ENCODE results near the gene SLCO4C1. TPM values are rescaled to one million over a fixed set of nuclear protein-coding genes. Genes with fewer than 3 reads are reported as not detected.

The SLCO4C1 gene
- polyA plus RNA-seq, 1 experiment, result not detected

DNA sequence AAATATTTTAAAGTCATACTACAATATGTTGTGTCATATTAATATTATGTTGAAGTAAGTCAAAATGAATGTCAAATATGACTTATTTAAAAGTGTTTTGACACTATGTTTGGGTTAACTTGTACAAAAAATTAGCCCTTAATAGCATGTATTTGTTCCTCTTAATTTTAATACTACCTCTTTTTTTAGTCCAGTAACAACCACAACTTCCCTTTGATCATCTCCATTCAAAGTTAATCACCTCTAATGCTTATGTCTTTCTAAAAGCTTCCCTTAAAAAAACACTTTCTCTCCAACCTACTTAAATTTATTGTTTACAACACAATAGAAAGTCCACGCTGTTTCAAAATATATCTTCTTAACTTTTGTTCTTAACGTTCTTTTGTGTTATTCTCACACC, 9.6 kb downstream of the SLCO4C1 start:
- no peaks in the 10 kb centered on the region for H3K27me3 ChIP-seq (ENCODE audit: control insufficient read depth, insufficient read depth, low read length)
- DNase-seq (ENCODE audit: low read depth), result no peak
- TF ChIP-seq, protein P1, sequence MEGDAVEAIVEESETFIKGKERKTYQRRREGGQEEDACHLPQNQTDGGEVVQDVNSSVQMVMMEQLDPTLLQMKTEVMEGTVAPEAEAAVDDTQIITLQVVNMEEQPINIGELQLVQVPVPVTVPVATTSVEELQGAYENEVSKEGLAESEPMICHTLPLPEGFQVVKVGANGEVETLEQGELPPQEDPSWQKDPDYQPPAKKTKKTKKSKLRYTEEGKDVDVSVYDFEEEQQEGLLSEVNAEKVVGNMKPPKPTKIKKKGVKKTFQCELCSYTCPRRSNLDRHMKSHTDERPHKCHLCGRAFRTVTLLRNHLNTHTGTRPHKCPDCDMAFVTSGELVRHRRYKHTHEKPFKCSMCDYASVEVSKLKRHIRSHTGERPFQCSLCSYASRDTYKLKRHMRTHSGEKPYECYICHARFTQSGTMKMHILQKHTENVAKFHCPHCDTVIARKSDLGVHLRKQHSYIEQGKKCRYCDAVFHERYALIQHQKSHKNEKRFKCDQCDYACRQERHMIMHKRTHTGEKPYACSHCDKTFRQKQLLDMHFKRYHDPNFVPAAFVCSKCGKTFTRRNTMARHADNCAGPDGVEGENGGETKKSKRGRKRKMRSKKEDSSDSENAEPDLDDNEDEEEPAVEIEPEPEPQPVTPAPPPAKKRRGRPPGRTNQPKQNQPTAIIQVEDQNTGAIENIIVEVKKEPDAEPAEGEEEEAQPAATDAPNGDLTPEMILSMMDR (IDR thresholded peaks at IDR 0.05; ENCODE audit: insufficient read depth, low read depth, low read length), result no peak
- ChIA-PET CTCF (interaction anchor here (0.7 kb wide), 1 partner anchor 227 kb away, joined by 3 read pairs; no protein-coding TSS in a partner anchor), POLR2A (no interaction called here)
- H3K36me3 ChIP-seq (ENCODE audit: control insufficient read depth, insufficient read depth, low read length), result no peaks in the 10 kb centered on the region
- H3K4me3 ChIP-seq (ENCODE audit: low read depth, low read length), result no peak overlapping the region

DNA sequence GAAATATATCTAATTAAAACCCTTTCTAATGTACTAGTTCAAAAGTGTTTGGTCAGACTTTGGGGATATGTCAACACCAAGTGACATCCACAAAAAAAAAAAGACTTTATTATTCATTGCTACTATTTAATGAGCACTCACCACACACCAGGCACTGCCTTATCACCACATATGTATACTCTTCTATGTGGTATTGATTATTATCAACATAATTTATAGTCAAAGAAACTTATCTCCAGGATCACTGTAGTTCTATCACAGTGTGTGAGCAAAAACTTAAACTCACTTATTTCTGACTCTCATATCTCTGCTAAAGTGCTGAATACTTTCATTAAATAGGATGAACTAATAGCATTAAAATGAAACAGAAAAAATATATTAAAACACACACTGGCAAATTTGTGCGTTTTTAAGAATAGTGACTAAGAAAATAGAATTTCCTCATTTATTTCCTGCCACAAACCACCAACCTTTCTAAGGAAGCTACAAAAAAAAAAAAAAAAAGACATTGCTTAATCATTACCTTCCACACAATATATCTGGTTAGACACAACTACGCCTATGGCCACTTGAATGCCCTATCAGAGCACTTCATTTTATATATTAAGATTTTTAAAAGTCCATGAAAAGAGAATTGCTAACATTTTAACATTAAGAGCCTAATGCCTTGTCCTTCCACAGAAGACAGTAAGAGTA, 12.8 kb downstream of the SLCO4C1 start:
- Histone ChIP-seq H3K36me3 (ENCODE audit: control insufficient read depth, insufficient read depth, low read length) (no peaks in the 10 kb centered on the region), H3K27me3 (ENCODE audit: control insufficient read depth, insufficient read depth, low read length) (no peaks in the 10 kb centered on the region), H3K4me3 (ENCODE audit: low read depth, low read length) (no peak overlapping the region)
- CTCF ChIA-PET, result no interaction called here
- POLR2A ChIA-PET, result no interaction called here
- no peak for DNase-seq (ENCODE audit: low read depth)
- TF ChIP-seq, protein P1 (IDR thresholded peaks at IDR 0.05; ENCODE audit: insufficient read depth, low read depth, low read length), result no peak

DNA sequence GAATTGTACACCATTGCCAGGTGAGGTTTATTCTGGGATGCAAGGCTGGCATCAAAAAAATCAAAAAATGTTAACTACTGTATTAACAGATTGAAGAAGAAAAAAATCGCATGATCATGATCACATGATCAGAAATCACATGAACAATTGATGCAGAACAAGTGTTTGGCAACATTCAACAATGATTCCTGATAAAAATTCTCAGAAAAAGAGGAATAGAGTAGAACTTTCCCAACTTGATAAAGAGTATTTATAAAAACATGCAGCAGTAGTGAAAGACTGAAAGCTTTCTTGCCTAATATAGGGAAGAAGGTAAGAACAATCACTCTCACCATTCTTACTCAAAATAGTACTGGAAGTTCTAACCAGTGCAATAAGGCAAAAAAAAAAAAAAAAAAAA, 16.4 kb downstream of the SLCO4C1 start:
- no peak for DNase-seq (ENCODE audit: low read depth)
- Histone ChIP-seq H3K36me3 (ENCODE audit: control insufficient read depth, insufficient read depth, low read length) (no peaks in the 10 kb centered on the region), H3K27me3 (ENCODE audit: control insufficient read depth, insufficient read depth, low read length) (no peaks in the 10 kb centered on the region), H3K4me3 (ENCODE audit: low read depth, low read length) (no peak overlapping the region)
- ChIA-PET POLR2A (no interaction called here), CTCF (no interaction called here)
- TF ChIP-seq, protein P1 (IDR thresholded peaks at IDR 0.05; ENCODE audit: insufficient read depth, low read depth, low read length), result no peak

DNA sequence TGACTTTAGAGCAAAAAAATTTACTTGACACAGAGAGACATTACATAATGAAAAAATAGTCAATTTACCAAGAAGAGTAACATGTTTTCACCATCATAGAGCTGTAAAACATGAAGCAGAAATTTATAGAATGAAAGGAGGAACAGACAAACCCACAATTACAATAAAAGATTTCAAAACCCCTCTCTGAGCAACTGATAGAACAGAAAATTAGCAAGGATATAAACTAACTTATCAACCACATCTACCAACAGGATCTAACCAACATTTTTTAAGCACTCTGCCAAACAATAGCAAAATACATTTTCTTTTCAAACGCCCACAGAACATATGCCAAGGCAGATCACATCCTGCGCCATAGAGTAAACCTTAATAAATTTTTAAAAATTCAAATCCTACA, 17.9 kb downstream of the SLCO4C1 start:
- ChIA-PET POLR2A (no interaction called here), CTCF (interaction anchor here (0.6 kb wide), 1 partner anchor 1340 kb away, joined by 4 read pairs; no protein-coding TSS in a partner anchor)
- DNase-seq (ENCODE audit: low read depth), result no peak
- TF ChIP-seq, protein P1 (IDR thresholded peaks at IDR 0.05; ENCODE audit: insufficient read depth, low read depth, low read length), result no peak
- Histone ChIP-seq H3K4me3 (ENCODE audit: low read depth, low read length) (no peak overlapping the region), H3K27me3 (ENCODE audit: control insufficient read depth, insufficient read depth, low read length) (no peaks in the 10 kb centered on the region), H3K36me3 (ENCODE audit: control insufficient read depth, insufficient read depth, low read length) (no peaks in the 10 kb centered on the region)

DNA sequence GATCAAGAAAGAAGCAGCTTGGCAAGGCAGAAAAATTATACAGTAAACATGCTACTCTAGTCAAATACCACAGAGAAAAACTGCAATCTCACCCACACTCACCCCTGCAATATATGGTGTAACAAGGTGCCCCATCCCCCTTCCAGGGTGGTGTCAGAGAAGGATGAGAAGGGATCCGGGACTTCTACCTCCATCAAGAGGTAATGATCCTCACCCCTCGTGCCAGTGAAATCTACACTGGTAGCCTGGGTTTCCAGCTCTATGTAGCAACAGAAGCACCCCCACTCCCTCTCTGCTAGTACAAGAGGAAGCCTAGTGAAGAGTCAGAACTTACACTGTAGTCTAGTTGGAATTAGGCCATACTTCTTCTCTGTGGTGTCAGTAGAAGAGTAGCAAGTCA, 18.9 kb downstream of the SLCO4C1 start:
- DNase-seq (ENCODE audit: low read depth), result no peak
- no peaks in the 10 kb centered on the region for H3K36me3 ChIP-seq (ENCODE audit: control insufficient read depth, insufficient read depth, low read length)
- no peak overlapping the region for H3K4me3 ChIP-seq (ENCODE audit: low read depth, low read length)
- TF ChIP-seq, protein P1 (IDR thresholded peaks at IDR 0.05; ENCODE audit: insufficient read depth, low read depth, low read length), result no peak
- H3K27me3 ChIP-seq (ENCODE audit: control insufficient read depth, insufficient read depth, low read length), result no peaks in the 10 kb centered on the region
- CTCF ChIA-PET, result no interaction called here
- POLR2A ChIA-PET, result no interaction called here

Data from BJ (cell line).